ENCODE results near the gene GPR135. TPM values are rescaled to one million over a fixed set of nuclear protein-coding genes. Genes with fewer than 3 reads are reported as not detected.
A peak's percentile ranks its signal among the peaks of the same experiment; 100 is the strongest.

The GPR135 gene
- polyA plus RNA-seq, 1 donor (not counting 4 experiments of a cell fraction or from before 2014, with no cell fraction given) = 0.90 TPM

- Histone ChIP-seq H3K4me1 (ENCODE audit: control insufficient read depth, extremely low read depth, insufficient read depth, low read length) (no peaks in the 10 kb centered on the region), H3K27ac (ENCODE audit: control insufficient read depth, insufficient read depth, low read length) (no peak overlapping the region), H2AFZ (ENCODE audit: control insufficient read depth, low read length) (no peak overlapping the region), H4K20me1 (ENCODE audit: control insufficient read depth, extremely low read depth, insufficient read depth, low read length) (no peaks in the 10 kb centered on the region), H3K9ac (ENCODE audit: control insufficient read depth, extremely low read depth, insufficient read depth, low read length) (no peak overlapping the region), H3K9me3 (ENCODE audit: control insufficient read depth, low read depth, low read length) (no peaks in the 10 kb centered on the region), H3K4me2 (ENCODE audit: control insufficient read depth, extremely low read depth, insufficient read depth, low read depth, low read length) (no peak overlapping the region), H3K36me3 (ENCODE audit: control insufficient read depth in 2 of 2, extremely low read depth in 1 of 2, insufficient read depth in 2 of 2, low read length in 2 of 2) (peaks cover 6% of the 10 kb centered on the region in 2 experiments), H3K27me3 (ENCODE audit: control insufficient read depth, extremely low read depth, insufficient read depth, low read length) (no peaks in the 10 kb centered on the region), H3K79me2 (ENCODE audit: control insufficient read depth, insufficient read depth, low read length) (peaks cover 10% of the 10 kb centered on the region), H3K9me1 (ENCODE audit: control insufficient read depth, extremely low read depth, insufficient read depth, low read length) (no peaks in the 10 kb centered on the region), H3K4me3 (ENCODE audit: control insufficient read depth in 2 of 3, extremely low read depth in 1 of 3, insufficient read depth in 2 of 3, low read depth in 1 of 3, low read length in 3 of 3) (no peak overlapping the region)
- DNase-seq (ENCODE audit: low read depth, low spot score) (no peak), FAIRE-seq (no peak)
- no peak for TF ChIP-seq EZH2 (IDR thresholded peaks at IDR 0.05; ENCODE audit: low read length)
- TF ChIP-seq CTCF (optimal IDR thresholded peaks at IDR 0.05 in 1 of 3, IDR thresholded peaks at IDR 0.05 in 1 of 3, conservative IDR thresholded peaks at IDR 0.05 in 1 of 3; ENCODE audit: extremely low read depth in 1 of 3, insufficient read depth in 2 of 3, low read length in 3 of 3) = no peak
- dilution Hi-C loops (cut with MboI; ENCODE audit: extremely low pct_ligation_motif_present, low sequenced_read_pairs) = no loop called here
These were observed 25.6 kb upstream of the GPR135 start for GRCh38 chr14:59490756-59491155.

GRCh38 chr14:59484639-59485175 is 19.5 kb upstream of the GPR135 start:
- no peak for TF ChIP-seq EZH2 (IDR thresholded peaks at IDR 0.05; ENCODE audit: low read length)
- TF ChIP-seq CTCF (optimal IDR thresholded peaks at IDR 0.05 in 1 of 3, IDR thresholded peaks at IDR 0.05 in 1 of 3, conservative IDR thresholded peaks at IDR 0.05 in 1 of 3; ENCODE audit: extremely low read depth in 1 of 3, insufficient read depth in 2 of 3, low read length in 3 of 3) = no peak
- dilution Hi-C loops (cut with MboI; ENCODE audit: extremely low pct_ligation_motif_present, low sequenced_read_pairs) = no loop called here
- H3K9me1 ChIP-seq (ENCODE audit: control insufficient read depth, extremely low read depth, insufficient read depth, low read length) = peaks cover 2% of the 10 kb centered on the region
- peaks cover 19% of the 10 kb centered on the region for H3K4me1 ChIP-seq (ENCODE audit: control insufficient read depth, extremely low read depth, insufficient read depth, low read length)
- H3K36me3 ChIP-seq (ENCODE audit: control insufficient read depth in 2 of 2, extremely low read depth in 1 of 2, insufficient read depth in 2 of 2, low read length in 2 of 2) = peaks cover 2 to 10% of the 10 kb centered on the region in 2 experiments
- H3K9me3 ChIP-seq (ENCODE audit: control insufficient read depth, low read depth, low read length) = no peaks in the 10 kb centered on the region
- peak overlapping the region; percentile 77 for H3K4me2 ChIP-seq (ENCODE audit: control insufficient read depth, extremely low read depth, insufficient read depth, low read depth, low read length)
- FAIRE-seq (no peak), DNase-seq (ENCODE audit: low read depth, low spot score) (no peak)
- H3K9ac ChIP-seq (ENCODE audit: control insufficient read depth, extremely low read depth, insufficient read depth, low read length) = peak overlapping the region; percentile 79
- peak overlapping the region; percentile 96 for H3K27ac ChIP-seq (ENCODE audit: control insufficient read depth, insufficient read depth, low read length)
- no peaks in the 10 kb centered on the region for H4K20me1 ChIP-seq (ENCODE audit: control insufficient read depth, extremely low read depth, insufficient read depth, low read length)
- H3K27me3 ChIP-seq (ENCODE audit: control insufficient read depth, extremely low read depth, insufficient read depth, low read length) = no peaks in the 10 kb centered on the region
- H2AFZ ChIP-seq (ENCODE audit: control insufficient read depth, low read length) = peak overlapping the region; percentile 93
- peaks cover 51% of the 10 kb centered on the region for H3K79me2 ChIP-seq (ENCODE audit: control insufficient read depth, insufficient read depth, low read length)
- peak overlapping the region; percentile 81 to 95 (median 92) for H3K4me3 ChIP-seq (ENCODE audit: control insufficient read depth in 2 of 3, extremely low read depth in 1 of 3, insufficient read depth in 2 of 3, low read depth in 1 of 3, low read length in 3 of 3)
